OCI-LY7 (cell line): Measurements from ENCODE around the gene DIP2A. TPM values are rescaled to one million over a fixed set of nuclear protein-coding genes. Genes with fewer than 3 reads are reported as not detected.

Experiments used
- BruUV-seq: library from RNA; stranded (reverse); fragments of 400-500 nt; replicated peaks from 2 replicates; lab custom pipeline; 2021; lab: Mats Ljungman, UMichigan
- CTCF ChIA-PET: fragments of 300-600 bp; sonication (Branson Sonifier 250); formaldehyde crosslinking; loops from one replicate; lab custom pipeline; 2022; ENCODE audit warnings: antibody characterized with exemption; ENCODE audit not compliant: unreplicated experiment; lab: Charles Lee
- POLR2A ChIA-PET: fragments of 300-600 bp; sonication (Branson Sonifier 250); formaldehyde crosslinking; loops from one replicate; lab custom pipeline; 2022; ENCODE audit warnings: antibody characterized with exemption; lab: Charles Lee
- DNase-seq: peaks from one replicate; pipeline ENCODE4 v3.0.0-alpha.2; 2015; ENCODE audit warnings: low spot score
- H2AFZ ChIP-seq: fragments of 200-600 bp; sonication (generic), shearing (Covaris generic); 2 replicates; pipeline ENCODE4 v1.6.1; 2014; ENCODE audit warnings: mild to moderate bottlenecking, antibody characterized with exemption, low read length, moderate library complexity
- H3K27ac ChIP-seq: fragments of 200-600 bp; sonication (generic); 2 replicates; pipeline ENCODE4 v1.5.1; 2014; ENCODE audit warnings: mixed run types, low read depth, mild to moderate bottlenecking, moderate library complexity, low read length, inconsistent platforms; ENCODE audit not compliant: poor library complexity, severe bottlenecking
- H3K36me3 ChIP-seq: fragments of 200-600 bp; sonication (generic); 2 replicates; pipeline ENCODE4 v1.6.1; 2014; ENCODE audit warnings: mild to moderate bottlenecking, antibody characterized with exemption, low read length, moderate library complexity, mixed read lengths; ENCODE audit not compliant: insufficient read depth
- H3K4me1 ChIP-seq: fragments of 200-600 bp; sonication (generic); 2 replicates; pipeline ENCODE4 v1.5.1; 2014; ENCODE audit warnings: mild to moderate bottlenecking, low read length; ENCODE audit not compliant: insufficient read depth, poor library complexity, severe bottlenecking
- H3K4me2 ChIP-seq: fragments of 200-600 bp; sonication (generic); 2 replicates; pipeline ENCODE4 v1.6.1; 2014; ENCODE audit warnings: mild to moderate bottlenecking, low read length
- H3K4me3 ChIP-seq: fragments of 200-600 bp; sonication (generic); 2 replicates; pipeline ENCODE4 v1.5.1; 2014; ENCODE audit warnings: mild to moderate bottlenecking, low read depth, low read length; ENCODE audit not compliant: poor library complexity, severe bottlenecking
- H3K79me2 ChIP-seq: fragments of 200-600 bp; sonication (generic); 2 replicates; pipeline ENCODE4 v1.6.1; 2016; ENCODE audit warnings: low read depth, mild to moderate bottlenecking, low read length, moderate library complexity, mixed read lengths; ENCODE audit not compliant: insufficient read depth
- H3K9me2 ChIP-seq: fragments of 200-600 bp; sonication (generic); 2 replicates; pipeline ENCODE4 v1.6.1; 2016; ENCODE audit warnings: mild to moderate bottlenecking, low read length, mixed read lengths; ENCODE audit not compliant: insufficient read depth
- H3K9me3 ChIP-seq: fragments of 200-600 bp; sonication (generic); 2 replicates; pipeline ENCODE4 v1.6.1; 2014; ENCODE audit warnings: mild to moderate bottlenecking, mixed run types, low read length, mixed read lengths
- H4K20me1 ChIP-seq: fragments of 200-600 bp; sonication (generic); 2 replicates; pipeline ENCODE4 v1.6.1; 2014; ENCODE audit warnings: mild to moderate bottlenecking, antibody characterized with exemption, low read length, moderate library complexity, mixed read lengths; ENCODE audit not compliant: insufficient read depth
- EZH2phosphoT487 ChIP-seq: fragments of 200-600 bp; sonication (generic); IDR thresholded peaks from 2 replicates; pipeline ENCODE4 v1.6.1; 2018; ENCODE audit warnings: low read depth, borderline replicate concordance, mild to moderate bottlenecking, mixed run types, antibody characterized with exemption, low read length, moderate library complexity, mixed read lengths
- intact Hi-C: fragments of 100-400 bp; cut with micrococcal nuclease; formaldehyde crosslinking; loops from one replicate; pipeline ENCODE4 v1.10.0; 2022; ENCODE audit not compliant: unreplicated experiment
- total RNA-seq, 2 experiments: library from RNA; depleted of rRNA in 1 of 2; stranded (reverse); fragments of >200 nt in 1 of 2; shearing (Covaris generic) in 1 of 2; gene quantifications; 2 replicates each; pipeline ENCODE4 v1.2.3, GENCODE V29; 2014 to 2022
- TF ChIP-seq, protein P1 (sequence below): fragments of 200-600 bp; sonication (generic); conservative IDR thresholded peaks from 2 replicates; pipeline ENCODE4 v1.5.1; 2014; ENCODE audit warnings: mild to moderate bottlenecking, antibody characterized with exemption, low read length, moderate library complexity, mixed read lengths

DIP2A gene
- total RNA-seq, 2 experiments from 2014 or later, result 27.9 to 44.7 TPM

GRCh38 chr21:46598581-46599572, 140.2 kb downstream of the DIP2A start:
- no peak for DNase-seq
- H3K4me1 ChIP-seq, result no peaks in the 10 kb centered on the region
- H3K4me2 ChIP-seq, result no peak overlapping the region
- ChIA-PET CTCF (no interaction called here), POLR2A (no interaction called here)
- no TSS peak for BruUV-seq
- H3K4me3 ChIP-seq, result no peak overlapping the region
- intact Hi-C loops, result no loop called here
- H3K9me2 ChIP-seq, result no peaks in the 10 kb centered on the region
- H3K27ac ChIP-seq, result no peak overlapping the region
- TF ChIP-seq EZH2phosphoT487, result no peak
- TF ChIP-seq, protein P1, sequence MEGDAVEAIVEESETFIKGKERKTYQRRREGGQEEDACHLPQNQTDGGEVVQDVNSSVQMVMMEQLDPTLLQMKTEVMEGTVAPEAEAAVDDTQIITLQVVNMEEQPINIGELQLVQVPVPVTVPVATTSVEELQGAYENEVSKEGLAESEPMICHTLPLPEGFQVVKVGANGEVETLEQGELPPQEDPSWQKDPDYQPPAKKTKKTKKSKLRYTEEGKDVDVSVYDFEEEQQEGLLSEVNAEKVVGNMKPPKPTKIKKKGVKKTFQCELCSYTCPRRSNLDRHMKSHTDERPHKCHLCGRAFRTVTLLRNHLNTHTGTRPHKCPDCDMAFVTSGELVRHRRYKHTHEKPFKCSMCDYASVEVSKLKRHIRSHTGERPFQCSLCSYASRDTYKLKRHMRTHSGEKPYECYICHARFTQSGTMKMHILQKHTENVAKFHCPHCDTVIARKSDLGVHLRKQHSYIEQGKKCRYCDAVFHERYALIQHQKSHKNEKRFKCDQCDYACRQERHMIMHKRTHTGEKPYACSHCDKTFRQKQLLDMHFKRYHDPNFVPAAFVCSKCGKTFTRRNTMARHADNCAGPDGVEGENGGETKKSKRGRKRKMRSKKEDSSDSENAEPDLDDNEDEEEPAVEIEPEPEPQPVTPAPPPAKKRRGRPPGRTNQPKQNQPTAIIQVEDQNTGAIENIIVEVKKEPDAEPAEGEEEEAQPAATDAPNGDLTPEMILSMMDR, result no peak
- no peaks in the 10 kb centered on the region for H4K20me1 ChIP-seq
- H3K9me3 ChIP-seq, result 0 out of 2 replicates have a peak, but pooled peaks cover 10% of the 10 kb centered on the region
- no peak overlapping the region for H2AFZ ChIP-seq
- H3K36me3 ChIP-seq, result no peaks in the 10 kb centered on the region
- no peaks in the 10 kb centered on the region for H3K79me2 ChIP-seq

- DNase-seq, result no peak
- Histone ChIP-seq H3K79me2 (no peaks in the 10 kb centered on the region), H2AFZ (no peak overlapping the region), H3K9me2 (no peaks in the 10 kb centered on the region), H3K4me1 (no peaks in the 10 kb centered on the region), H4K20me1 (no peaks in the 10 kb centered on the region), H3K4me3 (no peak overlapping the region), H3K4me2 (no peak overlapping the region), H3K36me3 (no peaks in the 10 kb centered on the region), H3K9me3 (no peaks in the 10 kb centered on the region), H3K27ac (no peak overlapping the region)
- intact Hi-C loops, result no loop called here
- POLR2A ChIA-PET, result interaction anchor here (0.6 kb wide), 1 partner anchor 80 kb away, joined by 3 read pairs; no protein-coding TSS in a partner anchor
- TF ChIP-seq, protein P1, result no peak
- TF ChIP-seq EZH2phosphoT487, result no peak
- BruUV-seq, result no TSS peak
- CTCF ChIA-PET, result no interaction called here
These were observed 141.6 kb downstream of the DIP2A start for GRCh38 chr21:46600305-46600704.

- Histone ChIP-seq H4K20me1 (no peaks in the 10 kb centered on the region), H2AFZ (no peak overlapping the region), H3K4me3 (no peak overlapping the region), H3K27ac (no peak overlapping the region), H3K4me1 (no peaks in the 10 kb centered on the region), H3K9me3 (no peaks in the 10 kb centered on the region), H3K36me3 (no peaks in the 10 kb centered on the region), H3K79me2 (no peaks in the 10 kb centered on the region), H3K4me2 (no peak overlapping the region), H3K9me2 (no peaks in the 10 kb centered on the region)
- ChIA-PET POLR2A (no interaction called here), CTCF (no interaction called here)
- intact Hi-C loops, result no loop called here
- BruUV-seq, result no TSS peak
- TF ChIP-seq, protein P1, result no peak
- DNase-seq, result no peak
These were observed 142.3 kb downstream of the DIP2A start for GRCh38 chr21:46600978-46601377.
